Panc1 (cell line): Measurements from ENCODE around the gene ATG16L2.

Experiments used
- POLR2AphosphoS5 ChIP-seq: IDR thresholded peaks from 2 replicates; pipeline ENCODE4 v1.6.1; 2012; ENCODE audit warnings: mild to moderate bottlenecking, low read depth, low read length, moderate library complexity
- TCF7L2 ChIP-seq: IDR thresholded peaks from 2 replicates; pipeline ENCODE4 v1.6.1; 2011; ENCODE audit warnings: mild to moderate bottlenecking, low read depth, low read length, inconsistent platforms
- TF ChIP-seq, protein P1 (sequence below): fragments of 450-650 bp; IDR thresholded peaks from 2 replicates; pipeline ENCODE4 v1.5.1; 2017; ENCODE audit warnings: mild to moderate bottlenecking
- TF ChIP-seq, protein P2 (sequence below), 2 experiments: IDR thresholded peaks; 2 replicates each; pipeline ENCODE4 v1.6.1; 2011 to 2012; ENCODE audit warnings: low read depth in 2 of 2, control low read depth in 1 of 2, low read length in 1 of 2, mild to moderate bottlenecking in 1 of 2, moderate library complexity in 1 of 2; ENCODE audit not compliant: insufficient read depth in 1 of 2

DNA sequence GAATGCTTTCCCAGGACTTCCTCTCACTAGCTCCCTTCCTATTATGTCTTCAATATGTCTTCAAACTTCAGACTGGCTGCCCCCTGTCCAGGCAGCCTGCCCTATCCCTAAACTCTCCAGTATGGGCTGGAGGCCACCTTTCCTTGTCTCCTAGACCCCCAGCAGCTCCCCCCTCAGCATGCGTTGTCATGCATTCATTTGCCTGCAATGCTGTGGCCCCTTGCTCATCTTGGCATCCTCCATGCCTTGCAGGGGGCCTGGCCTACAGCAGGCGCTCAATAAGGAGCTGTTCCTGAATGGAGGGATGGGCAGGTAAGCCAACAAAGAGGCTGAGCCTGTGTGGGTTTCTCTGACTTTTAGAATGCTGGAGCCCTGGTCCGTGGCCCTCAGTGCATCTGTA, 45.6 kb upstream of the ATG16L2 start:
- no peak for TF ChIP-seq POLR2AphosphoS5
- TF ChIP-seq, protein P1, sequence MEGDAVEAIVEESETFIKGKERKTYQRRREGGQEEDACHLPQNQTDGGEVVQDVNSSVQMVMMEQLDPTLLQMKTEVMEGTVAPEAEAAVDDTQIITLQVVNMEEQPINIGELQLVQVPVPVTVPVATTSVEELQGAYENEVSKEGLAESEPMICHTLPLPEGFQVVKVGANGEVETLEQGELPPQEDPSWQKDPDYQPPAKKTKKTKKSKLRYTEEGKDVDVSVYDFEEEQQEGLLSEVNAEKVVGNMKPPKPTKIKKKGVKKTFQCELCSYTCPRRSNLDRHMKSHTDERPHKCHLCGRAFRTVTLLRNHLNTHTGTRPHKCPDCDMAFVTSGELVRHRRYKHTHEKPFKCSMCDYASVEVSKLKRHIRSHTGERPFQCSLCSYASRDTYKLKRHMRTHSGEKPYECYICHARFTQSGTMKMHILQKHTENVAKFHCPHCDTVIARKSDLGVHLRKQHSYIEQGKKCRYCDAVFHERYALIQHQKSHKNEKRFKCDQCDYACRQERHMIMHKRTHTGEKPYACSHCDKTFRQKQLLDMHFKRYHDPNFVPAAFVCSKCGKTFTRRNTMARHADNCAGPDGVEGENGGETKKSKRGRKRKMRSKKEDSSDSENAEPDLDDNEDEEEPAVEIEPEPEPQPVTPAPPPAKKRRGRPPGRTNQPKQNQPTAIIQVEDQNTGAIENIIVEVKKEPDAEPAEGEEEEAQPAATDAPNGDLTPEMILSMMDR = no peak
- TF ChIP-seq, protein P2, sequence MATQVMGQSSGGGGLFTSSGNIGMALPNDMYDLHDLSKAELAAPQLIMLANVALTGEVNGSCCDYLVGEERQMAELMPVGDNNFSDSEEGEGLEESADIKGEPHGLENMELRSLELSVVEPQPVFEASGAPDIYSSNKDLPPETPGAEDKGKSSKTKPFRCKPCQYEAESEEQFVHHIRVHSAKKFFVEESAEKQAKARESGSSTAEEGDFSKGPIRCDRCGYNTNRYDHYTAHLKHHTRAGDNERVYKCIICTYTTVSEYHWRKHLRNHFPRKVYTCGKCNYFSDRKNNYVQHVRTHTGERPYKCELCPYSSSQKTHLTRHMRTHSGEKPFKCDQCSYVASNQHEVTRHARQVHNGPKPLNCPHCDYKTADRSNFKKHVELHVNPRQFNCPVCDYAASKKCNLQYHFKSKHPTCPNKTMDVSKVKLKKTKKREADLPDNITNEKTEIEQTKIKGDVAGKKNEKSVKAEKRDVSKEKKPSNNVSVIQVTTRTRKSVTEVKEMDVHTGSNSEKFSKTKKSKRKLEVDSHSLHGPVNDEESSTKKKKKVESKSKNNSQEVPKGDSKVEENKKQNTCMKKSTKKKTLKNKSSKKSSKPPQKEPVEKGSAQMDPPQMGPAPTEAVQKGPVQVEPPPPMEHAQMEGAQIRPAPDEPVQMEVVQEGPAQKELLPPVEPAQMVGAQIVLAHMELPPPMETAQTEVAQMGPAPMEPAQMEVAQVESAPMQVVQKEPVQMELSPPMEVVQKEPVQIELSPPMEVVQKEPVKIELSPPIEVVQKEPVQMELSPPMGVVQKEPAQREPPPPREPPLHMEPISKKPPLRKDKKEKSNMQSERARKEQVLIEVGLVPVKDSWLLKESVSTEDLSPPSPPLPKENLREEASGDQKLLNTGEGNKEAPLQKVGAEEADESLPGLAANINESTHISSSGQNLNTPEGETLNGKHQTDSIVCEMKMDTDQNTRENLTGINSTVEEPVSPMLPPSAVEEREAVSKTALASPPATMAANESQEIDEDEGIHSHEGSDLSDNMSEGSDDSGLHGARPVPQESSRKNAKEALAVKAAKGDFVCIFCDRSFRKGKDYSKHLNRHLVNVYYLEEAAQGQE (IDR thresholded peaks at IDR 0.05; ENCODE audit: insufficient read depth in 1 of 2, low read depth in 2 of 2, low read length in 1 of 2) = no peak
- TF ChIP-seq TCF7L2 = no peak
